HG03139 (cell line): ENCODE measurements around the gene CASQ1.

Experiments used
- ATAC-seq: cut with Tn5 transposase; IDR thresholded peaks from one replicate; pipeline ENCODE4 v1.9.1; 2021; ENCODE audit not compliant: unreplicated experiment

Gene CASQ1

DNA sequence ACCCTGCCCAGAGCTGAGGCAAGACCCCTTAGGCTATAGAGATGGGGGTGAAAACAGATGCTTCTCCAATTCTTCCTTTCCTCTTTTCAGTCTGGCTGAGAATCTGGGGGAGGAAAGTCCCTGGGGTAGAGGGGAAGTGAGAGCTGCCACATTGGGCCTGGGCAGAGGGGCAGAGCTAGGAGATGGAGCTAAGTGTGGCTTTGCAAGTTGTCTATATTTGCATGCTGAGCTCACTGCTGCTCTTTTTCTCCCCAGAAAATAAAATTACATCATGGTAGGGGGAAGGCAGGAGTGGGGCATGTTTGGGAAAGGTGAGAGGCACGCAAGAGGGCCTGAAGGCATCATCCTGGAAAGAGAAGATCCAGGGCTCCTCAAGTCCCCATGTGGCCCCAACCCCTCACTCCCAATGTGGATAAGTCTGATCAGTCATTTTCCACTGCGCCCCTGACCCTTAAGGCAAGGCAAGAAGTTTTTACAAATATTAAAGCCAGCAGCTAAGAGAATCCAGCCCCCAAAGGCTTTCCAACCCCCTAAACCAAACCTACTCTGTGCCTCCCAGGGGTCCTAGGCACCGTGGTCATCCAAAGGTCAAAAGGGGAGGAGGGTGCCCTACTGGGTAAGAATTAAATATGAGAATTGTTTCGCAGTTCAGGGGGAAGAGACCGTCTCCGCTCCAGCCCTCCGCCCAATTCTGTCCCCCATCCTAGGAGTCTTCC lies 14.3 kb downstream of the CASQ1 start:
- no peak for ATAC-seq

DNA sequence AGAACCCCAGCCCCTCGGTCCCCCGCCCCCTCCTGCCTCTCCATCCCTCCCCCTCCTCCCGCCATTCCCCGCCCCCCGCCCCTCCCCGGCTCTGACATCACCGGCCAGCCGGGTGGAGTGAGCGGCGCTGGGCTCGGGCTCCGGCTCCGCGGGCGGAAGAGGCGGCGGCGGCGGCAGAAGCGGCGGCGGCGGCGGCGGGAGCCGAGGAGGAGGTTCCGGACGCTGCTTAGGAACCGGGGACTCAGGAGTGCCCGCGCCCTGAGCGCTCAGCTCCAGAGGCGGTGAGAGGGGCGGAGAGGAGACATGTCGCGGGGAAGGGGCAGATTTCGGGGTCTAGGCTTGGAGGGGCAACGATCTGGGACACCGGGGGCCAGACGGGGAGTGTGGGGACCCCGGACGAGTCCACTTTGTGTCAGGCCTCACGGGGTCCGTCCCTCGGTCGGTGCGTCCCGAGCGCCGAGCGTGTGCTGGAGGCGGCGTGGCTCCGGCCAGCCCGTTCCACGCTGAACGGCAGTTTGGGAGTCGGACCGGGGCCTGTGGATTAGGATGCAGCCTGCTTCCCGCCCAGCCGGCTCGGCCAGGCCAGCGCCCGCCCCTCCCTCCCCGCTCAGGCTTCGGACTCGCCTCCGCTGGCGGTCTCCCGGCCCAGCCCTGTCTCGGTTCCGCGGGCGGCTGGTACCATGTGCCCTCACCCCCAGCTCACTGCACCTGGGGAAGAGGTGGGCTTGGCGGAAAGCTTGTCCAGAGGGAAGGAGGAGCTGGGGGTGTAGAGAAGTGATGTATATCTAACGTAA lies 15.1 kb downstream of the CASQ1 start, which contains the start of gene PEA15:
Gene PEA15, plus strand, starts transcription at position 143 of the 794 bp plus-strand sequence. CDS start 6,161 bp downstream, outside the sequence.
- ATAC-seq: no peak

DNA sequence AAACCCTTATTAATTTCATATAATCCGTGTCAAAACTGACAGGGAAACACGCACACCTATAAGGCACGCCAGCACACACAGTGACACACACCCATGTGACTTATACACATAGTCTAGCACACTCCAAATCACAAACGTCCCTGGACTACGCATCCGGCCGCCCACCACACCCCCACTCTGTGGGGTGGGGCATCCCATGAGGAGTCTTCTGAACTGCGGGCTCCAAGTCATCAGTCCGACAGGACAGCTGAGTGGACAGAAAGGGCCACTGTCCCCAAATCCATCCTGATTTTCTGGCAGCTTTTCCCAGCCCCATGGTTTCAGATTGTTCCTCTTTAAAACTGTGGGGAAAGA lies 15.6 kb downstream of the CASQ1 start:
- ATAC-seq: no peak

DNA sequence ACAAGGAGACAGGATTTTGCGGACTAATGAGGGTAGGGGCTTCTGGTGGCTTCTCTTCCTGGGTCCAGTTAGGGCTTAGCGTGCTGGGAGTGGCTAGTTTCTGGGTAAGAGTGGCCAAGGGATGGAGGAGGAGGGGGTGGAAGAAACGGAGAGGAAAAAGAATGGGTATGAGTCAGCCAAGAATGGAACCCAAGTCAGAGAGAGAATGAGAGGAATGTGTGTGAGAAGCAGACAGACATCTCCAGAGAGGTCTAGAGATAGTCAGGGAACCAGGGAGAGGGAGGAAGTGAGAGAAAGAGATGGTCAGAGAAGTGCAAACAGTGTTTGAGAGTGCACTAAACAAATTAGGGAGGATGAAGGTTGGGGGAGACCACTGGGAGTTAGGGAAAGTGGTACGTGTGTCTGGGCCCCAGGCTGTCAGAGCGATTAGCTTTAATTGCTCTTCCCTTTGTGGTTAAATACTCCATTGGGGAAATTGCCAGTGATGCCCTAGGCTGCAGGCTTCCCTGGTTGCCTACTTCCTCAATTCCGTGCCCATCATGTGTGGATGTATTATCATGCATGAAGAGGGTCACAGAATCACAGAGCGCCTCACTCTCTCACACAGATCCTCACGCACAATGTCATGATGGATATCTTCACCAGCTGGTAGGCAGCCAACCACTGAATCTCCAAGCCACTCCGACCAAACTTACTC lies 16.2 kb downstream of the CASQ1 start:
- no peak for ATAC-seq

DNA sequence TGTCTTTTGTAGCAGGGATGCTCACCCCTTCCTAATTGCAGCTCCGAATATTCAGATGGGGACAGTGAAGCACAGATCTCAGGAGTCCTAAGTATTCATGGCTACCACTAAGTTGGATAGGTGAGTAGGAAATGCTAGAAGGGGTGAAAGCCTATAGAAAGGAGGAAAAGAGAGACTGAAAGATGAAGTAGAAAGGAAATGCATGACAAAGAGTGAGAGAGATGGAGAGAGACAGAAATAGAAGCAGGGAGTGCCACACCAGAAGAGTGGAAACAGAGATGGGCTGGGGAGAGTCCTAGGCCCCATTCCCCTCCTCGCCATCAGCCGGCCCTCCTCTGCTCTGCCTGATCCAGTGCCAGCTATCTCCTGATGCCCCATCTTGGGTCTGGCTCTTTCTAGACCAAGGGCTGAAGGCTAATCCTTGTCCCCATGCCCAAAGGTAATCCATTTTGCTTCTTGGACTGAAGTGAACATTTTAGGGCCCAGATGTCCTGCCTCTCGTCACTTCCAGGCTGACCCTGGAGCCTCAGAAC lies 16.8 kb downstream of the CASQ1 start:
- no peak for ATAC-seq

DNA sequence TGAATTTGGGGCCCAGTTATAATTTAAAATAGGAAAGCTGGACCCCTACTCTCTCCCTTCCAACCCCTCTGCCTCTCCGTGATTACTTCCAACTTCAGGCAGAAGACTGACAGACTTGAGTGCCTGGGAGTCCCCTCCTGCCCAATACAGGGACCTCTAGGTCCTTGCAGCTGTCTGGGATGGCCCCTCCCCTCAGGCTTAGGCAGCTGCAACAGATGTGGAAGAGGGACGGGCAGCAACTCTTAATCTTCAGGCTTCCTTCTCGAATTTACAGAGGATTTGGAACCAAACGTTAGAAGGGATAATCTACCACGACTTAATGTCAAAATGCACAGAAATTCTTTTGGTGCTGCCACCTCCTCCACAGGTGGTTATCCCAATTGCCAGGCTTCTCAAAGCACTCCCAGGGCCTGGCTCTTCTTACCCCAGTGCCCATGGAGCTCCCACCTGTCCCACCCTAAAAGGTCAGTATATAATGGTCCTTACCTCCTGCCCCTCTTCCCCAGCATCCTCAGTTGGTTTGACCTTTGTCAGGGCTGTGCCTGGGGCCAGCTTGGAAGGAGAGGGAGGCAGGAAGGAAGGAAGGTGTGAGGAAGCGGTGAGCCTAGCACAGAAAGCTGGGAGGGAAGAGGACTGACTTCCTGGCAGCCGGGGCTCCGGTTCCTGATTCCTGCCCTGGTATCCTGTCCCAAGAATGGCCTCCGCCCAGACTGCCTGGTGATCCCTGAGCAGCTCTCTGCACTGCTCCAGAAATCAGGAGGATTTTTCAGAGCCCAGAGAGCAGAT lies 17.6 kb downstream of the CASQ1 start:
- ATAC-seq: no peak

DNA sequence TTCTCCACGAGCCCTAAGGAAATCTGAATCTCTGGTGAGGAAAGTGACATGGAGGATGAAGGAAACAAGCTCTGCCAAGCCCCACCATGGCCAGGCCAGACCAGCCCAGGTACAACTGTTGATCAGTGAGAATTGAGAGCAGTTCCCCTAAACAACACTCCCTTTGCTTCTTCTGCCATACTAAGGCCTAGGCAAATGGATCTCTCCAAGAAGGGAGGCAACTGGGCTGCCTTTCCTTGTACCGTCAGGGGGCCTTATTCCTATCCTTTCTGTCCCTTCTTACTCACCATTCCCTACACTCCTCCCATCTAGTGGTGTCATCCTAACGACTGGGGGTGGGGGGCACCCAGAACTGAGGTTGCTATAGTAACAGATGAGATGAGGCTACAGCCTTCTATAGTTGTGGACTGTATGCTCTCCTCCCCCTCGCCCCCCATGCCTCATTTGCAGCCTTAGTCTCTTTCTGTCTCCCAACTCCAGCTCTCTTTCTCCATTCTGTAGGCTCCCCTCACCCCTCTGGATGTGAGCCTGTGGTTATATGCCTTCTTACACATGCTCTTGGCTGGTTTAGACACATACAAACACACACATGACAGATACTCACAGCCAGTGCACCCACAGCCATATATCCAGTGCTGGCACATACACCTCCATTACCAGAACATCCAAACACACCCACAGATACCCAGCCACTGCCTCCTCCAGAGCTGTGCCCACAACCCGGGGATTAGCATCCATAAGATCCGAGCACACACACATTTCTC lies 18.4 kb downstream of the CASQ1 start:
- ATAC-seq: no peak

DNA sequence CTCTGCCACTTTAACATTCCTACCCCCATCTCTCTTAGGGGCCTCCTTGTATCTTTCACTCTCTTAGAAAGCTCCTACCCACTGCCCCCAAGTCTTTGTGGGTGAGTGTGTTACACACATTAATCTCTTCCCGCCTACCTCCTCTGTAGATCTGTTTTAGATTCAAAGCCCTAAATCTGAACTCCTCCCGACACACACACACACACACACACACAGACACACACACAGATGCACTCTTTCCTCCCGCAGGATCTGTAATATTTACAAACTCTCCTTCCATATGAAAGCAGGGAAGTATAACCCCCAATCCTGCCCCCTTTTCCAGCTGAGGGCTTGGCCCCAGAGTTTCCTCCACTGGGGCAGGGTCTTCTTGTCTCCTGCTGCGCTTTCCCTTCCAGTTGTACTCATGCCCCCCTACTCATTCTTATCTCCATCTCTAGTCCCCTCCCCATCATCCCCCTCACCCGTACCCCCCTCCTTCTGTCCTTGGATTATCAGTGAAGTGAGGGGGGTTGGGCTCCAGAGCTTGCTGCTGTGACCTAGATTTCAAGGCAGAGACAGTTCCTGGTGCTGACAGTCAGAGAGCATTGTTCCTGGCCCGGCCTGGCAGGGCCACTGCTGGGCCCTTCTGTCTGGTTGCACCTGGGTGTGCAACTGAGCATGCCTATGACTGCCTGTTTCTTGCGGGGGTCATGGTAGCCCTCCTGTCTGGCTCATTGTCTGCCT lies 19.1 kb downstream of the CASQ1 start:
- ATAC-seq: no peak

DNA sequence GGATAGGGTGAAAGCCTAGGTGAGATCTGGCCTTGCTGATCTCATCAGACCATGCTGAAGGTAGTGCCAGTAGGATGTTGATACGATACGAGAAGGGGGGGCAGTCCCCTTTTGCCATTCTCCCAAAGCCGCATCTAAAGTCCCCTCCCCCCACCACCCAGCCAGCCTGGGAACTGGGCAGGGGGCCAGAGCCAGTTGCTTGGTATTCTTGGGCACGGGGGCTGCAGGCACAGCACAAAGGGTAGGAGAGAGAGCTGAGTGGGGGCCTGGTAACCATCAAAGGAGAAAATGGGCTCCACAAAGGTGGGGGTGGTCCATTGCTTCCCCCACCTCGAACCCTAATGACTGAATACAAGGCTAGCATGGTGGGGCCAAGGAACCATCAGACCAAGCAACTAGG lies 20.2 kb downstream of the CASQ1 start:
- ATAC-seq: no peak

DNA sequence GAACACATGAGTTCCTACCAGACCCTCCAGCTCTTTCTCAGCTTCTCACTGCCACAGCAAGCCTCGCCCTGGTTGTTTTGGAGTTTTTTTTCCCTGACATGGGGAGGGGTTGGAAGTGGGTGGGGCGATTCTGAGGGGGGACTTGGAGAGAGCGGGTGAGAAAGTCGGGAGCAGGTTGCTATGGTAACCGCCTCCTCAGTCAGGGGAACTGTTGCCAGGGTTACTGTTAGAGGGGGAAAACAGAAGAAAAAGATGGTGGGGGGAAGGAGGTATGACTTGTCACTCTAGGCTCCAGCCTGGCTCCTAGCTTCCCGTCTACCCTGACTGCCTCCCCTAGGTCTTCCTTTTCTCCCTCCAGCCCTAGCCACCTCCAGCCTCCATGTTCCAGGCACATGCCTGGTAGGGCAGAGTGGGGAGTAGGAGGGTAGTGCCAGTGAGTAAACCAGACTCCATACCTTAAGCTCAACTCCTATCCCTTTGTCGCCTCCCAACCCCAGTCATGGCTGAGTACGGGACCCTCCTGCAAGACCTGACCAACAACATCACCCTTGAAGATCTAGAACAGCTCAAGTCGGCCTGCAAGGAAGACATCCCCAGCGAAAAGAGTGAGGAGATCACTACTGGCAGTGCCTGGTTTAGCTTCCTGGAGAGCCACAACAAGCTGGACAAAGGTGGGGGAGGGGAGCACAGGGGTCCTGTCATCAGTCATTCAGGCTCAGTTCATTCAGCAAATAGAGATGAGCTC lies 20.8 kb downstream of the CASQ1 start:
- no peak for ATAC-seq

DNA sequence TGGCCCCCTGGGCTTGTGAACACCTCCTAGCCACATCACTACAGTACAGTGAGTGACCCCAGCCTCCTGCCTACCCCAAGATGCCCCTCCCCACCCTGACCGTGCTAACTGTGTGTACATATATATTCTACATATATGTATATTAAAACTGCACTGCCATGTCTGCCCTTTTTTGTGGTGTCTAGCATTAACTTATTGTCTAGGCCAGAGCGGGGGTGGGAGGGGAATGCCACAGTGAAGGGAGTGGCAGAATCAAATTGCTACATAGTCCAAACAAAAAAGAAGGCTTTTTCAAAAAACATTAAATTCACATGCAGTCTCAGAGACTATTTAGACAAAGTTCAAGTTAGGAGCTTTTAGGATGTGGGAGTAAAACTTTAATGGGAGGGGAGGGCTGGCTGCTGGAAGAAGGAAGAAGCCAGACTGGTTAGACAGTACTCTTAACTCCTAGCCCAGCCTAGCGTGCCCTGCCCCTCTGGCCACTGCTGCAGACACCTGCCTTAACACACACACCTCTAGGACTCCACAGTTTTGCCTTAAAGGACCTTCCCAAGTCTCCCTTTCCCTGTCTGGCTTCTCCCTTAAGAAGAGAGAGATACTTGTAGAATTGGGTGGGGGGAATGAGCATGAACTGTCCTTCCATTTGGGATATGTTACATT lies 24.2 kb downstream of the CASQ1 start:
- no peak for ATAC-seq

DNA sequence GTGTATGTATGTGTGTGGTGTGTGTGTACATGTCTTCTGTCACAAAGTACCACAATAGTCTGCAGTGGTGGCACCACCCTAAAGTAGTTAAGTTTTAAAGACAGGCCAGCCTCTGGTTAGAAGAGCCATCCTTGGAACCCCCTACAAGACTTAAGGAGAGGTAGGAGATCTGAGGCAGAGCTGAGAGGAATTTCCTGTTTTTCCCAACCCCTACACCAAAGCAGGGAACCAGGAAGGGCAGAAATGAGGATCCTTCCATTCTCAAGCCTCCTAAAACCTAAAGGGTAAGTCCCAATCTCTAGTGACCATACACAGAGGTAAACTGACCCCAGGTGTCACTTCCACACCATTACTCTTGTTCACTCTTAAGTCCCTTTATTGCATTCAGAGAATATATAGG lies 25.9 kb downstream of the CASQ1 start:
- ATAC-seq: no peak

DNA sequence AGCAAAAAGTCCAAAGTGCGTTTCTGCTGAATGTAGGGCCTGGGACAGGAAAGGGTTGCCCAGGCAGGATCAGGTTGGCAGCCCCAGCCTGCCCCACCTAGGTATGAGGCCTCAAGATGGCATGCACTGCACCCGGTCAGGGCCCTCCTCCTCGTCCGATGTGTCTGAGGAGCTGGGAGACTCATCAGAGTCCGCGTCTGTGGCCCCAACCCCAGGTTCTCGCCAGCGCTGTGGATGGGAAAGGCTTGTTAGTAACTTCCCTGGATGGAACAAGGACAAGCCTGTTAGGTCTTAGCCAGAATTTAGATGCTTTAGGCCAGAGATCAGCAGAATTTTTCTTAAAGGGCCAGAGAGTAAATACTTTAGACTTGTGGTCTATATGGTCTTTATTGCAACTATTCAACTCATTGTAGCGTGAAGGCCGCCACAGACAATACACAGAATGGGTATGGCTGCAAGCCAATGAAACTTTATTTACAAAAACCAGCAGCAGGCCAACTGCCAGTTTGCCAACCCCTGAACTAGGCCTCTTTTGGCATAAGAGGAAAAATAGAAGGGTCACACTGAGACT lies 27.2 kb downstream of the CASQ1 start:
- no peak for ATAC-seq

DNA sequence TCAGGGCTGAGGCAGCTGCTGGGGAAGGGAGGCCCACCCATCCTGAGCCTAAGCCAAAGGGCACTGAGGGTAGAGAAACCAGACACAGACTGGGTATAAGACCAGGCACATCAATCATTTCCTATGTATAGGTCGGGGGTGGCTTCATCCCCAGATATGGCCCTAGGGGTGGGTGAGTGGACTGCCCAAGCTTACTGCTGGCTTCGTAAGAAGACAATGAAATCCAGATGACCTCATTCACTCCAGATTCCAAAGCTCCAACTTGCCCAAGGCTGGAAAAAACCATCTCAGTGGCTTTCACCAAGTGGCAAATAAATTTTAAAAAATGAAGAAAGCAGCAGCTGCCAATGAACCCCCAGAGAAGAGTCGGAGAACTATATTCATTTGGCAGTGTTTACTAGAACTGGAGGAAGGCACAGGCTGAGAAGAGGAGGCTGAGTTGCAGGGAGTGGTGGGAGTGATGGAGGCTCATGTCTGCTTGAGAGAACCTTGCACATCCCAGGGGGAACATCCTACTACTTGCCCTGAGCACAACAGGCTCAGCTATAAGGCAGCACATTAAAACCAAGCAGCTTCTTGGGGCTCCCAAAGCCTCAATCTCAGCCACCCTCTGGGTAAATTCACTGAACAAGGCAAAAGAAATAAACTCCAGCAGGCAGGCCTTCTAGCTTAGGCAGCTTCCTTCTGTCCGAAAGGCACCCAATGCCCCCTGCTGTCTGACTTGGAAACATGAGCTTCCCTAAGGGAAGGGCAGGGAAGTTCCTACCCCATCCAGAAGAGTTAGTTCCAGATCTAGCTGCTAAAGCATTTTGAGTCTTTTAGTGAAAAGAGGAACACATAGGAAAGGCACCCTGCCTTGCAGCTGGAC lies 28.9 kb downstream of the CASQ1 start:
- no peak for ATAC-seq

DNA sequence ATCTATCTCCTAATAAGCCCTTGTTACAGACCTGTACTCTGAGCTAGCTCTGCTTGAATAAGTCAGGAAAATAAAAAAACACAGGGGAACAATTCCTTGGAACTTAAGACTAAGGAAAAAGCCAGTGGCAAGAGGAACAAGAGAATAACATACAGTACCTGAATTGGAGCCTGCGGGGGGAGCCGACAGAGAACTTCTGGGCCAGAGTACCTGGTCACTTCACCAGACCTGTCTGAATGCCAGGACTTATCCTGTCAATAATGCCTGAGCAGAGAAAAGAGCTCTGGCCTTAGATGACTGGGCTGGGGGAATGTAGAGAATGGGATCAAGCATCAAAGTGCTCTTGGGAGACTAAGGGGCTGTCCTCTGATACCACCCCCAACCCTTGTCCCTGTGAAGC lies 29.9 kb downstream of the CASQ1 start:
- ATAC-seq: no peak

DNA sequence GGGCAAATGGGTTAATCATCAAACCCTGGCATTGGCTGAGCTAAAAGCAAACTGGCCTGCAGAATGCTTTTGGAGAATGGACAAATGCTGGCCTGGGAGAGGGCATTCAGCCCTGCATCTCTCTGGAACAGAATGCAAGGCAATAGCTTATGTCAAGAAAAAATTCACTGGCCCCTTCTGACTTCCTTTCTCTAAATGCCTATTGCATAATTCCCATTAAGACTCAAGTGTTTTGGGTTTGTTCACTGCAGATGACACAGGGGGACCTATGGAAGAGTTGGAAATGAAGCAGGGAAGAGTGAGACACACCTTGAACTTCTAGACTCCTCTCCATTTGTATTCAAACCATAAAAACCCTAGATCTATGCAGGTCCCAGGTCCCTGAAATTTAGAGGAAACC lies 30.7 kb downstream of the CASQ1 start:
- no peak for ATAC-seq

DNA sequence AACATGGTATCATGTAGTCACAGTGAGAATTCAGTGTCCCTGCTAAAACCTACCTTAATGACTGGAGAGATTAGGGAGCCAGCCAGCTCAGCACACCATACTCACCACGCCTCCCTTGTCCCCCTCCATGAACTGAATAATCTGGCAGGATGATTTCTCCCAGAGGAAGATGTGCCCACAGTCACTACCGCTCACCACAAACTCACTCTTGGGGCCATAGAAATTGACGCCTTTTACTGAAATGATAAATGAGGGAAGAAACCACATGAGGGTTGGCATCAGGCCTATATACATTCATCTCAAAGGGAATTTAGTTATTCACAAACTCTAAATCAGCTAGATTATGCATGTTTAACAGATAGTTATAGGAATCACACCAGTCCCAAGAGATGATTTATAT lies 32.2 kb downstream of the CASQ1 start:
- ATAC-seq: no peak
